Measurements from ENCODE around the gene MYO5A.

The MYO5A gene

DNA sequence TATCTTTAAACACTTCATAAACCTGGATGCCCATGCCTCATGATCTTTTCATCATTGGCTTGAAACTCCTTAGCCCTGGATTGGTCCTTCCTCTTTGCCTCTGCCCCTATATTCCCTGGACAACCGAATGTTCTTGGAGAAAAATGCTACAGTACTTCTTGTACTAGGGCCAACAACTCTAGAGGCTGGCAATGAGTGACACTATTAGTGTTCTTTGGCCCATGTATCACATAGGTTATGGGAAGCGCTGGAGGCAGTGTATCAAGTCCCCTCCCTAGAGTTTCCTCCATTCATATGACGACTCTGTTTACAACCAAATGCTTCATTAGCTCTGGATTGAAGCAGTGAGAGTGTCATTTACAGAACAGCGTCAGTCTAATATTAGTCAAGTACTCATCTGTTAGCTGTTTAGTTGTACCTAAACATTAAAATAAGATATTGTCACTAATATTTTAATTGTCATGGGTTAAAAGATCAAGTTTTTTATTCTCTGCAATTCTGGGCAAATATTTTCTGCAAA lies 166.6 kb downstream of the MYO5A start:
- no peak for DNase-seq (ENCODE audit: low read depth)
- TF ChIP-seq CTCF (IDR thresholded peaks at IDR 0.05; ENCODE audit: control insufficient read depth, insufficient read depth, low read depth, low read length, missing control alignments): no peak
- H3K4me3 ChIP-seq (ENCODE audit: control insufficient read depth, low read depth, low read length): no peak overlapping the region

- DNase-seq (ENCODE audit: low read depth): no peak
- no peak for TF ChIP-seq CTCF (IDR thresholded peaks at IDR 0.05; ENCODE audit: control insufficient read depth, insufficient read depth, low read depth, low read length, missing control alignments)
- no peak overlapping the region for H3K4me3 ChIP-seq (ENCODE audit: control insufficient read depth, low read depth, low read length)
Measured at GRCh38 chr15:52361494-52361893, 167.2 kb downstream of the MYO5A start.

DNA sequence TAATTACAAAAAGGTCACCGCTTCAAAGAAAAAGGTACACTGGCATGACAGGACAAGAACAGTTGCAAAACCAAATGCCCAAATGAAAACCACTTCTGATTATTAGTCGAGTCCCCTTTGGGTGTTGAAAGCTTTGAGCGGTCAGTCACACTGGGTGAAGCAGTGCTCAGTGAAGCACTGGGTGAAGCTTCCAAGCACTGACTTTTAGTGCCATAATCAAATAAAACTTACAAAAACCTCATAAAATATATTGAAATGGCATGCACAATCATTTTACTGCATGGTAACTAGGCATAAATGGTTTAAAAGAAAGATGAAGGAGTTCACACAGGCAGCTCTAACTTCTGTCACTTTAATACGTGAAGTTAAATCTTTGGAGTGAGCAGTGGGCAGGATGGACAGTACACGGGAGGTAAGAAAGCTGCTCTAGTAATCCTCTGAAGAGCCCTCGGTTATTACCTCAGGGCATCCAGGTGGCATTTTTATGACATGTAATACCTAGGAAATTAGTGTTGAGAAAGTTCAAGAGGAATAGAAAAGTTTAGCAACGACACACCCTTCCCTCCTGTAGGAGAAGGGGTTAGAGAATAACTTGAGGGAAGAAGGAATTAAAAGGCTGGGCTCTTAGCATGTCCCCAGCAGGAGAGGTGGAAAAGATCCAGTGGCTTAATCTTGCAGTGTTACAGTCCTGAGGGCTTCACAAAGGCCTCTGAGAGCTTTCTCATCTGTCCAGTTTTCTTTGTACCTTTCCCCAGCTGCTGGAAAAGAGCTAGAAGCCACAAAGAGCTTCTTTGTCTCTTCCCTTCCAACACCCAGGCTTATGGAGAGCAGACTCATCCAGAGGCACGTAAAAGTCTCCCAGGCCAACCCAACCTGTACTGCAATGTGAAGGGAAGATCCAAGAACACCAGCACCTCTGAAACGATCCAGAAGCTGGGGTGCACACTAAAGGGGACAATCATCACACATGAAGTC lies 168.2 kb downstream of the MYO5A start:
- no peak for TF ChIP-seq CTCF (IDR thresholded peaks at IDR 0.05; ENCODE audit: control insufficient read depth, insufficient read depth, low read depth, low read length, missing control alignments)
- no peak overlapping the region for H3K4me3 ChIP-seq (ENCODE audit: control insufficient read depth, low read depth, low read length)
- no peak for DNase-seq (ENCODE audit: low read depth)

GRCh38 chr15:52359722-52360121 lies 169.0 kb downstream of the MYO5A start:
- no peak for DNase-seq (ENCODE audit: low read depth)
- TF ChIP-seq CTCF (IDR thresholded peaks at IDR 0.05; ENCODE audit: control insufficient read depth, insufficient read depth, low read depth, low read length, missing control alignments): no peak
- no peak overlapping the region for H3K4me3 ChIP-seq (ENCODE audit: control insufficient read depth, low read depth, low read length)

- no peak overlapping the region for H3K4me3 ChIP-seq (ENCODE audit: control insufficient read depth, low read depth, low read length)
- no peak for DNase-seq (ENCODE audit: low read depth)
- TF ChIP-seq CTCF (IDR thresholded peaks at IDR 0.05; ENCODE audit: control insufficient read depth, insufficient read depth, low read depth, low read length, missing control alignments): no peak
Measured at GRCh38 chr15:52357949-52358348, 170.7 kb downstream of the MYO5A start.

DNA sequence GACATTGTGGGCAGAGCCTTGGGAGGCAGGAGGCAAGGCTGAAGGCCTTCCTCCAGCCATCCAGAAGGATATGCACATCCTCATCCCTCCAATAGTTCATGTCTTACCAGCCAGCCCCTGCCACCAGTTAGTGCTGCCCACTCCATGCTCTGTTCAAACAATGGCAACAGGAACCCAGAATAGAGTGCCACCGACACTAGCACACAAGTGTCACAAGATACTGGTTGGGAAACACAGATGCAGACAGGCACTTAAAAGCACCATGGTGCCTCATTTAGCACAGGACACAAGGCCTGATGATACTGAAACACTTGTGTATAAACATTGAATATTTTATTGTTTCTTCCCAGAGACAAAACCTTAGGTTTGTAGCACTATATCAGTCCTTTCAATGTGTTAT lies 176.6 kb downstream of the MYO5A start:
- no peak for DNase-seq (ENCODE audit: low read depth)
- no peak overlapping the region for H3K4me3 ChIP-seq (ENCODE audit: control insufficient read depth, low read depth, low read length)
- TF ChIP-seq CTCF (IDR thresholded peaks at IDR 0.05; ENCODE audit: control insufficient read depth, insufficient read depth, low read depth, low read length, missing control alignments): no peak
